DMS114 treated with DMSO at 0.1 percent for 48 hours (cell line): Measurements from ENCODE around the gene ANKFN1.

Experiments used
- DNase-seq: peaks from one replicate; lab custom pipeline; 2025; ENCODE audit not compliant: unreplicated experiment; lab: John Stamatoyannopoulos, UW

Gene ANKFN1

DNA sequence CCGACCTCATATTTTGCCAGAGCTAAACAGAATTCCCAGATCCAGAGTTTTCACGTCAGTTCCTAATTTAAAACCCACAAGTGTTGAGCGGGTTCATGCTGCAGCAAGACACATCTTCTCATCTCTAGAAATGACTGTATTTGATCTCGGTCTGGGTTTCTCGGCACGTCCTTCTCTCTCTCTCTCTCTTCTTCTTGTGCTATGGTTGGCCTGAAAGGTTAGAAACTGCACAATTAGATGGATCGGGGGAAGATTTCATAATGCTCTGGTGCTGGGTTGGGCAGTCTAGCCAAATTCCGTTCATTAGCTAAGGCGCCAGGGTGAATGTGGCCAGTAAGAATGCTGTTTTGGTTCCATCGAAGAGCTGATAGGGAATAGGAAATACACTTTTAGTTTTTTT, 281.3 kb downstream of the ANKFN1 start:
- DNase-seq: no peak

DNA sequence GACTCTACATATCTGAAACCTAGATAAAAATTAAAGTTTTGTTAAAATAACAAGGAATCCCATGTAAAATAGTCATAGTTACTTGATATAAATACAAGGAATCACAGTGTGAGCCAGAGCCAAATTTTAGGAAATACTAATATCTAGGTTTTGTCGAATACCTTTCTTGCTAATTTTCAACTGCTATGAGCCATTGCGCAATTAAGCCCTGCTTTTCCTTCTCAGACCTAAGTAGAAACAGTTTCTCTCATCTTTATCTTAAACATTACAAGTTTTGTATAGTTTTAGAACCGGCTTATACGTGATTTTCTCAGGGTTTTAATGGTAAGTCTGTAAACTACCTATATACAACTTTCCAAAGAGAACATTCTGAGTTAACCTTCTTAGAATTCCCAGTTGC, 282.9 kb downstream of the ANKFN1 start:
- DNase-seq: no peak

- no peak for DNase-seq
Observed at GRCh38 chr17:56440419-56440818, 287.1 kb downstream of the ANKFN1 start.

- DNase-seq: no peak
Observed at GRCh38 chr17:56441308-56441707, 288.0 kb downstream of the ANKFN1 start.

- no peak for DNase-seq
Observed at GRCh38 chr17:56445692-56446411, 292.6 kb downstream of the ANKFN1 start.

- DNase-seq: no peak
Observed at GRCh38 chr17:56447171-56447570, 293.9 kb downstream of the ANKFN1 start.

GRCh38 chr17:56448371-56448770, 295.1 kb downstream of the ANKFN1 start:
- no peak for DNase-seq

GRCh38 chr17:56449176-56449575, 295.9 kb downstream of the ANKFN1 start:
- no peak for DNase-seq

DNA sequence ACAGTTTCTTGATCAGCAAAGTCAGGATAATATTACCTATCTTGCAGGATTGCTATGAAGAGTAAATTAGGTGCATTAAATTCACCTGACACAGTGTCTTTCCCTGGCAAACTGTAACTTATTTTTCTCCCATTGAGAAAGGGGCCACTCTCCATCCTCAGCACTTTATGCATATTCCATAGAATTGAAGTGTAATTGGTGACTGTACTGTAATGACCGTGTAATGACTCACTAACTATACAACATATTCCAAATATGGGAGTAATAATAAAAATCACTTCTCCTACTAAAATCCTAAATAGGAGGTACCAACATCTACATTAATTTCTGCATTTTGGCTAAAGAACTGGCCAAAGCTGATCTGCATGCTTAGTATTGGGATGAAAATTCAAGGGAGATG, 298.4 kb downstream of the ANKFN1 start:
- no peak for DNase-seq

DNA sequence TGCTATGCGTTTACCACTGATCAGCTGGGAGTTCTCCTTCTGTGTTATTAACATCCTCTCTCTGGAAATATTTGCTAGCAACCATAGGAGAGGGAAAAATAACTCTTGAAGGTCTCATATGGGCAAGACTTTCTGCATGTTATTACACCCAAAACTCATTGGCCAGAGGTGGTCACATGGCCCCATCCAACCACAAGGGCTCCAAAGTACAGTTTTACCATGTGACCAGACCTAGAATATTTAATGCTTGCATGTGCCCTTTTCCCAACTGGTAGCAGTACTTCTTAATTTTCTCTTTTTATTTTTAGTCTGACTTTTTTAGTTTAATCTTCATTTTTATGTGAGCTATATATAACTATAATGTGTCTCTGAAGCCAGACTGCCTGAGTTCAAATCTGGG, 299.2 kb downstream of the ANKFN1 start:
- no peak for DNase-seq

GRCh38 chr17:56457501-56457900, 304.2 kb downstream of the ANKFN1 start:
- no peak for DNase-seq

DNA sequence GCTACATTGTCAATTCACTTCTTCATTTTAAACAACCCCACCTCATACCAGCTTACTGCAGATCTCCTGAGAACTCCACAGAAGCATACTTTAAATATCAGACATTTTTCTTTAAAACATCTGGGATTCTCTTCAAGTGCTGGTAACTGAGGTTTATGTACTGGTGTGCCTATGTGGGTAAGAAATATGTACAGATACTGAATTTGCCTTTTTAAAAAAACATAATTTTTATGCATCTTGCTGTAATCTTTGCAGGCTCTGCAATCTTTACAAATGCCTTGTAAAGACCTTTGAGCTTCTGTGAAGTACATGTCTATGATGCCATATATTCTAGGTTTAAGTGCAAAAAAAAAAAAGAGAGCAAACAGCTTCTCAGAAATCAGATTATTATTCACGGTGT, 312.6 kb downstream of the ANKFN1 start:
- no peak for DNase-seq

GRCh38 chr17:56468840-56469239, 315.6 kb downstream of the ANKFN1 start:
- DNase-seq: no peak

DNA sequence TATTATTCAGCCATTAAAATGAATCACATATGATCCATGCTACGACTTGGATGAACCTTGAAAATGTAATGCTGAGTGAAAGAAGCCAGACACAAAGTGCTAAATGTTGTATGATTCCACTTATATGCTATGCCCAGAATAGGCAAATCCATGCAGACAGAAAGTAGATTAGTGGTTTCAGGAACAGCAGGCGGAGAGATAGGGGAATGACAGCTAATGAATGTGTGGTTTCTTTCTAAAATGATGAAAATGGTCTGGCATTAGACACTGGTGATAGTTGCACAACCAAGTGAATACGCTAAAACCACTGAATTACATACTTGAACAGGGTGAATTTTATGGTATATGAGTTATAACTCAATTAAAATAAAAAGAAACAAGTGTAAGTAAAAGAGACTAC, 318.4 kb downstream of the ANKFN1 start:
- DNase-seq: no peak

- no peak for DNase-seq
Observed at GRCh38 chr17:56475116-56475515, 321.8 kb downstream of the ANKFN1 start.

GRCh38 chr17:56478836-56479447, 325.7 kb downstream of the ANKFN1 start:
- DNase-seq: peak; percentile 24

DNA sequence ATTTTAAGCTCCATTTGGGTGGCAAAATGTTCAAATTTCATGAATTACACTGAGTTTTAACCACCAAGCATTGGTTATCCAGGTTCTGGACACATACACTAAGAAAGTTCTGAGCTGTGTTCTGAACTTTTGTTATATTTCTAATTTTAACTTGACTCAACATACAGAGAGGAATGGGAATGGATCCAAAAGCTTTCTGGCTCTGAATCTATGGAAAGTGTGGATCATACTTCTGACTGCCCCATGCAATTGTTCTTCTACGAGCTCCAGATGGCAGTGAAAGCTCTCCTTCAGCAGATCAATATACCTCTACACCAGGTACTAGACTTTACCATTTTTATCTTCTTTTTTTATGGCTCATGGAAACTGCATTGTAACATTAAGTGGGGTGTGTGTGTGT, 327.2 kb downstream of the ANKFN1 start:
- no peak for DNase-seq

- no peak for DNase-seq
Observed at GRCh38 chr17:56481659-56482058, 328.4 kb downstream of the ANKFN1 start.

GRCh38 chr17:56482229-56482628, 329.0 kb downstream of the ANKFN1 start:
- no peak for DNase-seq

DNA sequence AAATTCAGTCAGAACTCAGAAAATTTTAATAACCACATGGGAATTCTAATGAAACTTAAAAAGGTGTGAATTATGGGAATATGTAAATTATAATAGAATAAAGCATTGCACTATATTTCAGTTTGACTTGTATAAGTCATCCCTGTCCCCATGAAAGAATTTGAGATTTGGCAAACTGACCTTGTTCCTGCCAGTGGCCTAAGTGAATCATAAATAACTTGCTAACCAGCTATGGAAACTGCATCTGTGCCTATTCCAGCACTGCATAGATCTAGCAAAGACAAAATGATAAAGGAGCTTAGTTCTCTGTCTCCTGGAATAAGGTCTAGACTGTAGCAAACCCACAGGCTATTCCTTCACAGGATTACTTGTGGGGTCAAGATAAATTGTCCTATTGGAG, 333.5 kb downstream of the ANKFN1 start:
- no peak for DNase-seq

GRCh38 chr17:56488800-56489199, 335.5 kb downstream of the ANKFN1 start:
- DNase-seq: no peak

DNA sequence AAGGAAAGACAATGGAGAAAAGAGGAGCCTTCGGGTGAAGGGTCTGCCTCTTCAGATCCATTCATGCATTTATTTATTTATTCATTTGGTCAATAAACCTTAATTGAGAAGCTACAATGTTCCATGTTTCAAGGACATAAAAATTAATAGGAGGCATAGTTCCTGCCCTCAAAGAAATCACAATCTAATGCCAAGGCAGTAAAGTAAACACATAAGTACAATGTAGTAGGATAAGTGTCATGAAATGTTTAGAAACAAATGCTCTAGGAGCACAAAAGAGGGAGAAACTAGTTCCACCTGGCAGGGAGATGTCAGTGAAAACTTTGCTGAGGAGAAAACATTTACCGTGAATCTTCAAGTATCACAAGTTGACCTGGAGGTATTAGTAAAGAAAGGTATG, 336.7 kb downstream of the ANKFN1 start:
- no peak for DNase-seq

DNA sequence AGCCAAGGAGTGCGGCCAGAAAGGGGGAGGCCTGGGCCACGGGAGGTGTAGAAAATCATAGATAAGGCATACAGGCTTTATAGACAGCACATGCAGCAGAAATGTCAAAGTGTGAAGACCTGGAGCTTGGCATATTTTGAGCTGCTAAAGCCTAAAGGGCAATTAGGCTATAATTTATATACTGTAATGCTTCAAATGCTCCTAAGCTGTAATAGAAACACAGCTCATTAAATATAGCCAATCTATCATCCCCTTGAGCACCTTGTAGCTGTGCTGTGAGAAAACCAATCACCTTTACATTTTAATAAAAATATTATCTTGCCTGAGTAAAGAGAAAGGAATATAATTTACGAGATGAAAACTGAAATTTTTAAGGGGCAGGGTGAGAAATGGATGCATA, 342.3 kb downstream of the ANKFN1 start:
- DNase-seq: no peak
